Measurements from ENCODE around the gene ANKZF1. TPM values are rescaled to one million over a fixed set of nuclear protein-coding genes. Genes with fewer than 3 reads are reported as not detected.

Gene ANKZF1
- total RNA-seq, 4 donors from 2014 or later: 13.5 to 77.4 (median 22.7) TPM

- no peak for TF ChIP-seq CTCF (IDR thresholded peaks at IDR 0.05)
- no peak for ATAC-seq (ENCODE audit: low FRiP score)
- DNase-seq (ENCODE audit: low spot score): no peak
Measured at GRCh38 chr2:219285373-219285735, 55.7 kb downstream of the ANKZF1 start.

- no peak for ATAC-seq (ENCODE audit: low FRiP score)
- DNase-seq (ENCODE audit: low spot score): no peak
- TF ChIP-seq CTCF (IDR thresholded peaks at IDR 0.05): no peak
Measured at GRCh38 chr2:219285894-219286425, 56.4 kb downstream of the ANKZF1 start.

Other genes with a start within 250 kb of the ANKZF1 start
- gene FEV, start 244.6 kb upstream of the ANKZF1 start, total RNA-seq: not detected
- gene CRYBA2, start 236.4 kb upstream of the ANKZF1 start, total RNA-seq: not detected
- under 1 TPM in 1 of 4 donors, not detected in 3; 0.19 TPM for gene CFAP65, start 188.3 kb upstream of the ANKZF1 start, total RNA-seq
- under 1 TPM in 1 of 4 donors, not detected in 3; 0.48 TPM for gene IHH, start 168.9 kb upstream of the ANKZF1 start, total RNA-seq
- gene NHEJ1, start 69.0 kb upstream of the ANKZF1 start, total RNA-seq: 10 to 100 TPM; 13.8 to 23.2 (median 17.5) TPM
- gene SLC23A3, start 59.8 kb upstream of the ANKZF1 start, total RNA-seq: 1 to 10 TPM; 1.0 to 2.7 (median 1.2) TPM
- 10 to 100 TPM; 37.0 to 77.2 (median 43.0) TPM for gene CNPPD1, start 52.9 kb upstream of the ANKZF1 start, total RNA-seq
- 10 to 100 TPM; 48.5 to 73.9 (median 57.7) TPM for gene RETREG2, start 51.5 kb upstream of the ANKZF1 start, total RNA-seq
- gene ZFAND2B, start 23.0 kb upstream of the ANKZF1 start, total RNA-seq: 10 to 100 TPM; 25.1 to 57.1 (median 40.1) TPM
- gene ABCB6, start 10.8 kb upstream of the ANKZF1 start, total RNA-seq: 10 to 100 TPM; 24.1 to 35.6 (median 28.8) TPM
- 10 to 100 TPM; 24.4 to 52.2 (median 38.6) TPM for gene ATG9A, start 170 bp upstream of the ANKZF1 start, total RNA-seq
- 10 to 100 TPM in 3 of 4 donors, 1 to 10 TPM in 1; 9.0 to 21.9 (median 12.3) TPM for gene GLB1L, start 15.6 kb downstream of the ANKZF1 start, total RNA-seq
- 10 to 100 TPM in 3 of 4 donors, 1 to 10 TPM in 1; 9.8 to 18.9 (median 12.5) TPM for gene STK16, start 15.7 kb downstream of the ANKZF1 start, total RNA-seq
- gene TUBA4B, start 23.4 kb downstream of the ANKZF1 start, total RNA-seq: not detected
- gene TUBA4A, start 24.1 kb downstream of the ANKZF1 start, total RNA-seq: 10 to 100 TPM; 26.9 to 74.0 (median 50.3) TPM
- 10 to 100 TPM; 27.5 to 56.6 (median 46.8) TPM for gene DNAJB2, start 49.6 kb downstream of the ANKZF1 start, total RNA-seq
- gene PTPRN, start 79.6 kb downstream of the ANKZF1 start, total RNA-seq: 1 to 10 TPM in 1 of 4 donors, under 1 TPM in 1, not detected in 2; 0.12 to 1.0 TPM
- not detected for gene RESP18, start 102.9 kb downstream of the ANKZF1 start, total RNA-seq
- gene DNPEP, start 158.1 kb downstream of the ANKZF1 start, total RNA-seq: 10 to 100 TPM; 58.4 to 97.4 (median 85.7) TPM
- 100 to 1,000 TPM in 3 of 4 donors, 10 to 100 TPM in 1; 39.4 to 292 (median 182) TPM for gene DES, start 188.6 kb downstream of the ANKZF1 start, total RNA-seq
- 10 to 100 TPM; 12.4 to 28.9 (median 17.7) TPM for gene SPEG, start 205.0 kb downstream of the ANKZF1 start, total RNA-seq